MM.1S (cell line): Measurements from ENCODE around the gene ELOVL7.

ENCODE experiments used
- DNase-seq: peaks from one replicate; pipeline ENCODE4 v3.0.0-alpha.2; 2015
- H2AFZ ChIP-seq: fragments of 300-600 bp; sonication (generic); 2 replicates; pipeline ENCODE4 v1.6.0; 2016; ENCODE audit warnings: antibody characterized with exemption, low read length
- H3F3A ChIP-seq: fragments of 300-600 bp; sonication (generic); 2 replicates; pipeline ENCODE4 v1.6.1; 2016; ENCODE audit warnings: mild to moderate bottlenecking, antibody characterized with exemption, low read length, moderate library complexity, mixed read lengths; ENCODE audit not compliant: insufficient read depth
- H3K27ac ChIP-seq: fragments of 300-600 bp; sonication (generic); 2 replicates; pipeline ENCODE4 v1.5.1; 2016; ENCODE audit warnings: mild to moderate bottlenecking, low read length
- H3K27me3 ChIP-seq: fragments of 300-600 bp; sonication (generic); replicated peaks from 2 replicates; pipeline ENCODE4 v1.6.0; 2016; ENCODE audit warnings: low read length; ENCODE audit not compliant: insufficient read depth
- H3K36me3 ChIP-seq: fragments of 300-600 bp; sonication (generic); replicated peaks from 2 replicates; pipeline ENCODE4 v1.6.1; 2016; ENCODE audit warnings: mild to moderate bottlenecking, low read length, mixed read lengths; ENCODE audit not compliant: insufficient read depth
- H3K4me1 ChIP-seq: fragments of 300-600 bp; sonication (generic); 2 replicates; pipeline ENCODE4 v1.6.1; 2016; ENCODE audit warnings: low read length, mixed read lengths
- H3K4me2 ChIP-seq: fragments of 300-600 bp; sonication (generic); 2 replicates; pipeline ENCODE4 v1.6.0; 2016; ENCODE audit warnings: low read depth, low read length
- H3K4me3 ChIP-seq: fragments of 300-600 bp; sonication (generic); 2 replicates; pipeline ENCODE4 v1.5.1; 2016; ENCODE audit warnings: low read length, mixed read lengths
- H3K79me2 ChIP-seq: fragments of 300-600 bp; sonication (generic); 2 replicates; pipeline ENCODE4 v1.6.1; 2016; ENCODE audit warnings: mixed run types, low read length, mixed read lengths
- H3K9ac ChIP-seq: fragments of 300-600 bp; sonication (generic); 2 replicates; pipeline ENCODE4 v1.6.1; 2016; ENCODE audit warnings: low read length, mixed read lengths
- H3K9me2 ChIP-seq: fragments of 300-600 bp; sonication (generic); replicated peaks from 2 replicates; pipeline ENCODE4 v1.6.1; 2016; ENCODE audit warnings: mild to moderate bottlenecking, low read length, mixed read lengths; ENCODE audit not compliant: insufficient read depth
- H3K9me3 ChIP-seq: fragments of 300-600 bp; sonication (generic); replicated peaks from 2 replicates; pipeline ENCODE4 v1.6.1; 2016; ENCODE audit warnings: mild to moderate bottlenecking, low read length, mixed read lengths; ENCODE audit not compliant: insufficient read depth
- H4K20me1 ChIP-seq: fragments of 300-600 bp; sonication (generic); 2 replicates; pipeline ENCODE4 v1.6.1; 2016; ENCODE audit warnings: mild to moderate bottlenecking, low read length, moderate library complexity, mixed read lengths; ENCODE audit not compliant: insufficient read depth
- EZH2 ChIP-seq: fragments of 300-600 bp; sonication (generic); optimal IDR thresholded peaks from 2 replicates; pipeline ENCODE3; 2017; ENCODE audit warnings: low read depth, mild to moderate bottlenecking, antibody characterized with exemption, low read length, mixed read lengths
- EZH2phosphoT487 ChIP-seq: fragments of 300-600 bp; sonication (generic); IDR thresholded peaks from 2 replicates; pipeline ENCODE4 v1.6.1; 2018; ENCODE audit warnings: antibody characterized with exemption, low read length
- TF ChIP-seq, protein P1 (sequence below): fragments of 300-600 bp; sonication (generic); IDR thresholded peaks from 2 replicates; pipeline ENCODE4 v1.5.1; 2016; ENCODE audit warnings: antibody characterized with exemption, low read length, mixed read lengths

The ELOVL7 gene

DNA sequence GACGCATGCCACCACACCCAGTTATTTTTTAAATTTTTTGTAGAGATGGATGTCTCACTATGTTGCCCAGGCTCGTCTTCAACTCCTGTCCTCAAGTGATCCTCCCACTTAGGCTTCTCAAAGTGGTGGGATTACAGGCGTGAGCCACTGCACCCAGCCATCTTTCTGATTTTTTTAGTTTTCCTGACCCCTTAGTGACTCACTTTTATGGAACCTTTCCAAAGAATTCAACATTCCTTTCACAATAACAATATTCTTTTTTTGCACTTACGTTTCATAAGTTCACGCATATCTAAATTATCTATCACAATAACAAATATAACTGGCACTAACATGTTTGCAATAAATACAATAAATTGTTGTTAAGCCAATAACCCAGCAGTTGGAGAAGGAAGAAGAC is 8.5 kb downstream of the ELOVL7 start:
- H3K4me3 ChIP-seq: no peak overlapping the region
- peaks cover 7% of the 10 kb centered on the region for H3K4me1 ChIP-seq
- H3K9me3 ChIP-seq: no peaks in the 10 kb centered on the region
- H4K20me1 ChIP-seq: no peaks in the 10 kb centered on the region
- no peaks in the 10 kb centered on the region for H3K27me3 ChIP-seq
- H3K4me2 ChIP-seq: no peak overlapping the region
- no peaks in the 10 kb centered on the region for H3K9me2 ChIP-seq
- H3K27ac ChIP-seq: no peak overlapping the region
- no peaks in the 10 kb centered on the region for H3K36me3 ChIP-seq
- H3F3A ChIP-seq: 0 out of 2 replicates have a peak, but pooled peaks cover 3% of the 10 kb centered on the region
- H2AFZ ChIP-seq: no peak overlapping the region
- TF ChIP-seq EZH2phosphoT487 (no peak), EZH2 (no peak)
- TF ChIP-seq, protein P1, sequence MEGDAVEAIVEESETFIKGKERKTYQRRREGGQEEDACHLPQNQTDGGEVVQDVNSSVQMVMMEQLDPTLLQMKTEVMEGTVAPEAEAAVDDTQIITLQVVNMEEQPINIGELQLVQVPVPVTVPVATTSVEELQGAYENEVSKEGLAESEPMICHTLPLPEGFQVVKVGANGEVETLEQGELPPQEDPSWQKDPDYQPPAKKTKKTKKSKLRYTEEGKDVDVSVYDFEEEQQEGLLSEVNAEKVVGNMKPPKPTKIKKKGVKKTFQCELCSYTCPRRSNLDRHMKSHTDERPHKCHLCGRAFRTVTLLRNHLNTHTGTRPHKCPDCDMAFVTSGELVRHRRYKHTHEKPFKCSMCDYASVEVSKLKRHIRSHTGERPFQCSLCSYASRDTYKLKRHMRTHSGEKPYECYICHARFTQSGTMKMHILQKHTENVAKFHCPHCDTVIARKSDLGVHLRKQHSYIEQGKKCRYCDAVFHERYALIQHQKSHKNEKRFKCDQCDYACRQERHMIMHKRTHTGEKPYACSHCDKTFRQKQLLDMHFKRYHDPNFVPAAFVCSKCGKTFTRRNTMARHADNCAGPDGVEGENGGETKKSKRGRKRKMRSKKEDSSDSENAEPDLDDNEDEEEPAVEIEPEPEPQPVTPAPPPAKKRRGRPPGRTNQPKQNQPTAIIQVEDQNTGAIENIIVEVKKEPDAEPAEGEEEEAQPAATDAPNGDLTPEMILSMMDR: no peak
- no peak for DNase-seq
- H3K9ac ChIP-seq: no peak overlapping the region
- H3K79me2 ChIP-seq: no peaks in the 10 kb centered on the region; the same call in 1 of the 2 replicates

DNA sequence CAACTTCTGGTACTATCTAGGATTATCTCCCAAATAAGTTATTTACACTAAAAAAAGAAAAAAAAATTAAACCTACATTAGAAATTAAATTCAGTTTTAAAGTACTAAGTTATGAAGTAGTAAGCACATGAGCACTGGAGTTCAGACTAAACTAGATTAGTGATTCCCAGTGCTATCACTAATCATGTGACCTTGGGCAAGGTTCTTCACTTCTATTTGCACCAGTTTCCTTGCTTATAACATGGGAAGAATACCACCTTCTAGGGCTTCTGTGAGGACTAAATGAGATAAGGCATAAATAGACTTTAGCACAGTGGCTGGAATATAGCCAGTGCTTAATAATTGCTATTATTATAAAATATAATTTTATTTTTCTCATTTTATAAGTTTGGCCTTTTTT is 10.5 kb downstream of the ELOVL7 start:
- Histone ChIP-seq H3K9me2 (no peaks in the 10 kb centered on the region), H3K27ac (no peak overlapping the region), H3K36me3 (no peaks in the 10 kb centered on the region), H3K4me2 (no peak overlapping the region), H3K79me2 (no peaks in the 10 kb centered on the region), H3K4me1 (peaks cover 18% of the 10 kb centered on the region), H3K27me3 (no peaks in the 10 kb centered on the region), H2AFZ (no peak overlapping the region), H3F3A (peaks cover 12% of the 10 kb centered on the region; the same call in 1 of the 2 replicates), H3K9me3 (no peaks in the 10 kb centered on the region), H3K9ac (no peak overlapping the region), H4K20me1 (no peaks in the 10 kb centered on the region), H3K4me3 (no peak overlapping the region)
- DNase-seq: no peak
- TF ChIP-seq EZH2 (no peak), EZH2phosphoT487 (no peak)
- TF ChIP-seq, protein P1: no peak

DNA sequence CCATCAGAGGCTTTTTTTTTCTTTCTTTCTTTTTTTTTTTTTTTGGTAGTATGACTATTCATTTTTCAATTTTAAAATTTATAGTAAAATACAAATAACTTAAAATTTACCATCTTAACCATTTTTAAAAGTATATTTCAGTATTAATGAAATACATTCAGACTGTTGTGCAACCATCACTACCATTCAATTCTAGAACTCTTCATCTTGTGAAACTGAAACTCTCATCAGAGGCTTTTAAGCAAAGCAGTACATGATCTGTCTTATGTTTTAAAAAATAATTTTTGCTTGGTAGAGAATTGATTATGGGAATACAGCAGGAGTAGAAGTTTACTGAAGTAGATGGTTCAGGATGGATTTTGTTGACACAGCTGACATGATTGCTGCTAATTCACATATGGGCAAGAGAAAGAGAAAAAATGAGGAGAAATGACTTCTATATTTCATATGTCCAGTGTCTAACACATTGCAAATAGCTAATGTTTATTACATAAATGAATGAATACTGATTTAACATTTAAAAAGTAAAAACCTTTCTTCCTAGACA is 13.4 kb downstream of the ELOVL7 start:
- H3K9me3 ChIP-seq: no peaks in the 10 kb centered on the region
- peaks cover 18% of the 10 kb centered on the region for H3F3A ChIP-seq
- H4K20me1 ChIP-seq: no peaks in the 10 kb centered on the region
- DNase-seq: peak; percentile 33
- no peak overlapping the region; the same call in 1 of the 2 replicates for H3K27ac ChIP-seq
- 0 out of 2 replicates have a peak, but pooled peaks cover 5% of the 10 kb centered on the region for H3K79me2 ChIP-seq
- H3K36me3 ChIP-seq: no peaks in the 10 kb centered on the region
- TF ChIP-seq EZH2: no peak
- TF ChIP-seq, protein P1: no peak
- TF ChIP-seq EZH2phosphoT487: no peak
- H3K4me3 ChIP-seq: no peak overlapping the region
- no peaks in the 10 kb centered on the region for H3K9me2 ChIP-seq
- peaks cover 38% of the 10 kb centered on the region for H3K4me1 ChIP-seq
- no peaks in the 10 kb centered on the region for H3K27me3 ChIP-seq
- no peak overlapping the region for H3K9ac ChIP-seq
- no peak overlapping the region for H2AFZ ChIP-seq
- H3K4me2 ChIP-seq: no peak overlapping the region
